ENCODE measurements around the gene TFDP2. TPM values are rescaled to one million over a fixed set of nuclear protein-coding genes. Genes with fewer than 3 reads are reported as not detected.

The TFDP2 gene
- total and polyA plus RNA-seq, 2 of the 8 experiments (the other 6 are each of a cell fraction or from before 2014, with no cell fraction given) = 41.1 to 119 TPM

DNA sequence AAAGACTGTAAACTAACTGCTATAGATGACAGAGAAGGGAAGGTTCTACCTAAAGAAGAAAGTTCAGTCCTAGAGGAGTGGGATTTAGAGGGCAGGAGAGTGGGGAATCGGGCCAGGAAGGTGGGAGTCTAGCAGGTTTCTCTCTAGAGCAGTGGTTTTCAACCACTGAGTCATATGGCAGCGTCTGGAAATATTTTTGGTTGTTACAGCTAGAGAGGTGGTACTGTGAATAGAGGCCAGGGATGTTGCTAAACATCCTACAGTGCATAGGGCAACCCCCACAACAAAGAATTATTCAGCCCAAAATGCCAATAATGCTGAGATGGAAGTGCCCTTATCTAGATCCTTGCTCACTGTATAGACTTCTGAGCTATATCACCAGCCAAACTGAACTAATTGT is 244.2 kb downstream of the TFDP2 start (continued):
- TF ChIP-seq, protein P1, sequence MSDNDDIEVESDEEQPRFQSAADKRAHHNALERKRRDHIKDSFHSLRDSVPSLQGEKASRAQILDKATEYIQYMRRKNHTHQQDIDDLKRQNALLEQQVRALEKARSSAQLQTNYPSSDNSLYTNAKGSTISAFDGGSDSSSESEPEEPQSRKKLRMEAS (IDR thresholded peaks at IDR 0.05) = no peak
- TF ChIP-seq CHD1 (IDR thresholded peaks at IDR 0.05; ENCODE audit: low read depth, low read length) = no peak
- TF ChIP-seq SIX5 (IDR thresholded peaks at IDR 0.05; ENCODE audit: low read depth, low read length) = no peak
- TF ChIP-seq GTF2F1 (IDR thresholded peaks at IDR 0.05; ENCODE audit: borderline replicate concordance, low read depth, low read length) = no peak
- no peak for TF ChIP-seq ASH2L (IDR thresholded peaks at IDR 0.05; ENCODE audit: low read length)
- no peak for TF ChIP-seq RBBP5 (IDR thresholded peaks at IDR 0.05; ENCODE audit: borderline replicate concordance, low read depth, low read length)
- TF ChIP-seq MAFK (IDR thresholded peaks at IDR 0.05; ENCODE audit: low read depth, low read length) = no peak
- TF ChIP-seq TAF1 (IDR thresholded peaks at IDR 0.05; ENCODE audit: low read depth, low read length) = no peak

Data from H1 (cell line).